Effector CD4-positive, alpha-beta T cell (primary cell): ENCODE results near the gene ARHGEF1.
A peak's percentile ranks its signal among the peaks of the same experiment; 100 is the strongest.

Experiments
- DNase-seq: peaks from one replicate; pipeline ENCODE4 v3.0.0-alpha.2; 2020

The ARHGEF1 gene

GRCh38 chr19:41883821-41884733 lies 1.1 kb downstream of the ARHGEF1 start:
- peak; percentile 76 for DNase-seq

- DNase-seq = peak; percentile 61
Observed at GRCh38 chr19:41886761-41887710, 4.1 kb downstream of the ARHGEF1 start.

- peak; percentile 78 for DNase-seq
Observed at GRCh38 chr19:41887711-41888382, 4.9 kb downstream of the ARHGEF1 start.

- DNase-seq = no peak
Observed at GRCh38 chr19:41888926-41889325, 5.9 kb downstream of the ARHGEF1 start.

- DNase-seq = no peak
Observed at GRCh38 chr19:41889896-41890295, 6.9 kb downstream of the ARHGEF1 start.

GRCh38 chr19:41890936-41891335 lies 8.0 kb downstream of the ARHGEF1 start:
- no peak for DNase-seq

- DNase-seq = no peak
Observed at GRCh38 chr19:41892173-41892902, 9.4 kb downstream of the ARHGEF1 start.

- no peak for DNase-seq
Observed at GRCh38 chr19:41893899-41894298, 10.9 kb downstream of the ARHGEF1 start.

GRCh38 chr19:41894350-41894749 lies 11.4 kb downstream of the ARHGEF1 start:
- no peak for DNase-seq

GRCh38 chr19:41895745-41896580 lies 13.0 kb downstream of the ARHGEF1 start:
- no peak for DNase-seq

- DNase-seq = no peak
Observed at GRCh38 chr19:41896581-41896942, 13.6 kb downstream of the ARHGEF1 start.

GRCh38 chr19:41897181-41897580 lies 14.2 kb downstream of the ARHGEF1 start:
- DNase-seq = no peak

GRCh38 chr19:41897820-41898219 lies 14.8 kb downstream of the ARHGEF1 start:
- no peak for DNase-seq

GRCh38 chr19:41898235-41898634 lies 15.3 kb downstream of the ARHGEF1 start:
- no peak for DNase-seq

GRCh38 chr19:41901707-41902360 lies 18.9 kb downstream of the ARHGEF1 start:
- no peak for DNase-seq

GRCh38 chr19:41902594-41902993 lies 19.6 kb downstream of the ARHGEF1 start:
- no peak for DNase-seq

GRCh38 chr19:41903193-41903953 lies 20.4 kb downstream of the ARHGEF1 start:
- DNase-seq = no peak

GRCh38 chr19:41904118-41904870 lies 21.3 kb downstream of the ARHGEF1 start:
- DNase-seq = no peak
